Neural progenitor cell (in vitro differentiated cells): ENCODE measurements around the gene STK24. TPM values are rescaled to one million over a fixed set of nuclear protein-coding genes. Genes with fewer than 3 reads are reported as not detected.

Experiments used
- DNase-seq: peaks from one replicate; pipeline ENCODE4 v3.0.0-alpha.2; 2016; ENCODE audit warnings: low spot score
- H2AFZ ChIP-seq: fragments of 200-600 bp; sonication (generic); replicated peaks from 2 replicates; pipeline ENCODE4 v1.6.1; 2016; ENCODE audit warnings: antibody characterized with exemption
- H3F3A ChIP-seq: fragments of 200-600 bp; sonication (generic); 2 replicates; pipeline ENCODE4 v1.6.1; 2016; ENCODE audit warnings: antibody characterized with exemption, low read depth
- H3K27ac ChIP-seq: fragments of 200-600 bp; sonication (generic); 2 replicates; pipeline ENCODE4 v1.5.1; 2016; ENCODE audit warnings: mild to moderate bottlenecking
- H3K27me3 ChIP-seq: fragments of 200-600 bp; sonication (generic); 2 replicates; pipeline ENCODE4 v1.6.1; 2016; ENCODE audit warnings: mild to moderate bottlenecking, moderate library complexity
- H3K36me3 ChIP-seq: fragments of 200-600 bp; sonication (generic); 2 replicates; pipeline ENCODE4 v1.5.1; 2016
- H3K4me1 ChIP-seq: fragments of 200-600 bp; sonication (generic); 2 replicates; pipeline ENCODE4 v1.6.1; 2016; ENCODE audit warnings: mixed run types
- H3K4me2 ChIP-seq: fragments of 200-600 bp; sonication (generic); 2 replicates; pipeline ENCODE4 v1.6.1; 2016
- H3K4me3 ChIP-seq: fragments of 200-600 bp; sonication (generic); 2 replicates; pipeline ENCODE4 v1.5.1; 2016
- H3K79me2 ChIP-seq: fragments of 200-600 bp; sonication (generic); 2 replicates; pipeline ENCODE4 v1.6.1; 2016; ENCODE audit warnings: low read depth
- H3K9ac ChIP-seq: fragments of 200-600 bp; sonication (generic); 2 replicates; pipeline ENCODE4 v1.6.1; 2016
- H3K9me3 ChIP-seq: fragments of 200-600 bp; sonication (generic); 2 replicates; pipeline ENCODE4 v1.5.1; 2016; ENCODE audit warnings: low read depth
- H4K20me1 ChIP-seq: fragments of 200-600 bp; sonication (generic); 2 replicates; pipeline ENCODE4 v1.6.1; 2016; ENCODE audit warnings: low read depth
- H3K27ac Mint-ChIP-seq: 3 replicates; pipeline ENCODE4 v1.8.0; 2021; ENCODE audit warnings: mixed read lengths
- H3K27me3 Mint-ChIP-seq: 2 replicates; pipeline ENCODE4 v1.8.0; 2022; ENCODE audit warnings: low read depth, mild to moderate bottlenecking, inconsistent platforms, moderate library complexity, mixed read lengths; ENCODE audit not compliant: insufficient read depth
- H3K36me3 Mint-ChIP-seq: 3 replicates; pipeline ENCODE4 v1.8.0; 2021; ENCODE audit warnings: mixed read lengths
- H3K4me1 Mint-ChIP-seq: 3 replicates; pipeline ENCODE4 v1.8.0; 2021; ENCODE audit warnings: mixed read lengths
- H3K4me3 Mint-ChIP-seq: 3 replicates; pipeline ENCODE4 v1.8.0; 2021; ENCODE audit warnings: mild to moderate bottlenecking, moderate library complexity, mixed read lengths
- H3K9me3 Mint-ChIP-seq: 3 replicates; pipeline ENCODE4 v1.8.0; 2020; ENCODE audit warnings: mixed read lengths
- CTCF ChIP-seq: fragments of 200-600 bp; sonication (generic); IDR thresholded peaks from 2 replicates; pipeline ENCODE4 v1.5.1; 2017; ENCODE audit warnings: antibody characterized with exemption, mild to moderate bottlenecking
- EZH2 ChIP-seq: fragments of 200-600 bp; sonication (generic); IDR thresholded peaks from 2 replicates; pipeline ENCODE4 v1.6.1; 2017; ENCODE audit warnings: antibody characterized with exemption, mild to moderate bottlenecking, moderate library complexity
- EZH2phosphoT487 ChIP-seq: fragments of 200-600 bp; sonication (generic); IDR thresholded peaks from 2 replicates; pipeline ENCODE4 v1.6.1; 2017; ENCODE audit warnings: antibody characterized with exemption
- total RNA-seq: library from RNA; depleted of rRNA; stranded (reverse); fragments of >200 nt; gene quantifications from 2 replicates; pipeline ENCODE4 v1.2.3, GENCODE V29; 2015; ENCODE audit warnings: low replicate concordance

The STK24 gene
- total RNA-seq, 1 donor from 2014 or later: 330 TPM

- Histone ChIP-seq H3K4me2 (no peak overlapping the region), H4K20me1 (peaks cover 100% of the 10 kb centered on the region), H3K4me3 (no peak overlapping the region), H3K27me3 (no peaks in the 10 kb centered on the region), H2AFZ (no peak overlapping the region), H3K27ac (no peak overlapping the region), H3K36me3 (no peaks in the 10 kb centered on the region), H3K4me1 (peaks cover 42% of the 10 kb centered on the region), H3K9ac (no peak overlapping the region), H3K9me3 (no peaks in the 10 kb centered on the region), H3K79me2 (peaks cover 100% of the 10 kb centered on the region), H3F3A (no peaks in the 10 kb centered on the region)
- H3K27ac Mint-ChIP-seq: peak overlapping the region; percentile 44
- H3K4me1 Mint-ChIP-seq: peaks cover 62% of the 10 kb centered on the region
- no peak for DNase-seq
- no peak overlapping the region for H3K4me3 Mint-ChIP-seq
- peaks cover 25% of the 10 kb centered on the region for H3K36me3 Mint-ChIP-seq
- peaks cover 10% of the 10 kb centered on the region for H3K9me3 Mint-ChIP-seq
- H3K27me3 Mint-ChIP-seq: peaks cover 3% of the 10 kb centered on the region
- TF ChIP-seq CTCF: no peak
- no peak for TF ChIP-seq EZH2phosphoT487
- no peak for TF ChIP-seq EZH2
Observed at GRCh38 chr13:98541191-98541590, 35.7 kb downstream of the STK24 start.

GRCh38 chr13:98540476-98540875 is 36.4 kb downstream of the STK24 start:
- H3K9me3 ChIP-seq: no peaks in the 10 kb centered on the region
- no peaks in the 10 kb centered on the region for H3K36me3 ChIP-seq
- Mint-ChIP-seq H3K27ac (no peak overlapping the region), H3K27me3 (peaks cover 3% of the 10 kb centered on the region), H3K4me3 (no peak overlapping the region), H3K9me3 (peaks cover 12% of the 10 kb centered on the region), H3K4me1 (peaks cover 58% of the 10 kb centered on the region), H3K36me3 (peaks cover 31% of the 10 kb centered on the region)
- peaks cover 100% of the 10 kb centered on the region for H4K20me1 ChIP-seq
- H3K27me3 ChIP-seq: no peaks in the 10 kb centered on the region
- no peak for DNase-seq
- H3K4me2 ChIP-seq: no peak overlapping the region
- H3K4me3 ChIP-seq: no peak overlapping the region
- H3K4me1 ChIP-seq: peaks cover 42% of the 10 kb centered on the region
- peaks cover 100% of the 10 kb centered on the region for H3K79me2 ChIP-seq
- no peaks in the 10 kb centered on the region for H3F3A ChIP-seq
- no peak overlapping the region for H3K27ac ChIP-seq
- no peak overlapping the region for H3K9ac ChIP-seq
- no peak for TF ChIP-seq CTCF
- no peak for TF ChIP-seq EZH2phosphoT487
- no peak for TF ChIP-seq EZH2
- no peak overlapping the region for H2AFZ ChIP-seq

- TF ChIP-seq EZH2 (no peak), EZH2phosphoT487 (no peak), CTCF (no peak)
- no peak overlapping the region for H3K4me2 ChIP-seq
- Mint-ChIP-seq H3K27ac (no peak overlapping the region), H3K4me3 (no peak overlapping the region), H3K9me3 (peaks cover 14% of the 10 kb centered on the region), H3K4me1 (peaks cover 53% of the 10 kb centered on the region), H3K36me3 (peaks cover 34% of the 10 kb centered on the region), H3K27me3 (peaks cover 5% of the 10 kb centered on the region)
- no peak overlapping the region for H2AFZ ChIP-seq
- H3K27ac ChIP-seq: no peak overlapping the region
- H3K9me3 ChIP-seq: no peaks in the 10 kb centered on the region
- no peaks in the 10 kb centered on the region for H3F3A ChIP-seq
- H4K20me1 ChIP-seq: peaks cover 100% of the 10 kb centered on the region
- no peak overlapping the region for H3K9ac ChIP-seq
- H3K4me1 ChIP-seq: peaks cover 37% of the 10 kb centered on the region
- H3K27me3 ChIP-seq: no peaks in the 10 kb centered on the region
- no peak for DNase-seq
- no peaks in the 10 kb centered on the region for H3K36me3 ChIP-seq
- H3K79me2 ChIP-seq: peaks cover 100% of the 10 kb centered on the region
- no peak overlapping the region for H3K4me3 ChIP-seq
Observed at GRCh38 chr13:98539666-98540065, 37.2 kb downstream of the STK24 start.
